ENCODE measurements around the gene BAD. TPM values are rescaled to one million over a fixed set of nuclear protein-coding genes. Genes with fewer than 3 reads are reported as not detected.

BAD gene
- polyA plus RNA-seq, 2 of the 4 experiments (the other 2 are of a cell fraction), result 33.7 to 68.4 TPM

GRCh38 chr11:64245401-64245796, 39.1 kb downstream of the BAD start:
- no peak for FAIRE-seq
- CTCF ChIA-PET, result interaction anchor here (0.9 to 12.2 kb wide), 7 partner anchors 13 to 110 kb away, joined by 3 to 220 read pairs (median 6); partner anchors contain the start of genes BAD, CATSPERZ and ESRRA

GRCh38 chr11:64244966-64245365, 39.5 kb downstream of the BAD start:
- no peak for ATAC-seq
- Histone ChIP-seq H3K4me2 (peak overlapping the region; percentile 100), H3K4me1 (peaks cover 43% of the 10 kb centered on the region), H3K9me3 (no peaks in the 10 kb centered on the region), H3K27ac (peak overlapping the region; percentile 99 to 100), H3K4me3 (peak overlapping the region; percentile 84)
- CTCF ChIA-PET, result interaction anchor here (0.9 to 12.2 kb wide), 5 partner anchors 20 to 110 kb away, joined by 3 to 220 read pairs (median 6); partner anchors contain the start of genes CATSPERZ and ESRRA
- no peak for DNase-seq (ENCODE audit: low read depth in 1 of 2, low spot score in 1 of 2)
- WGBS (ENCODE audit: missing lambda C conversion rate), result 33% methylated on average over 4 of the region's 6 CpGs
- FAIRE-seq, result no peak
- TF ChIP-seq HDAC2 (IDR thresholded peaks at IDR 0.05) (no peak), CHD4 (IDR thresholded peaks at IDR 0.05; ENCODE audit: borderline replicate concordance) (no peak), PHF8 (IDR thresholded peaks at IDR 0.05; ENCODE audit: borderline replicate concordance, low read depth) (no peak), ZC3H11A (IDR thresholded peaks at IDR 0.05) (0 out of 2 replicates have a peak, but pooled peaks have one; percentile 9), JUN (IDR thresholded peaks at IDR 0.05) (0 out of 5 replicates have a peak, but pooled peaks of 1 of the 2 experiments have one; percentile 16), KDM5A (IDR thresholded peaks at IDR 0.05) (no peak), CTCF (IDR thresholded peaks at IDR 0.05) (no peak)
- POLR2A ChIA-PET, result interaction anchor here (0.6 to 6.0 kb wide), 5 partner anchors 25 to 108 kb away, joined by 3 to 53 read pairs (median 10); partner anchors contain the start of genes ESRRA and STIP1

More at GRCh38 chr11:64245401-64245796, 39.1 kb downstream of the BAD start:
- Histone ChIP-seq H3K27ac (peak overlapping the region; percentile 99 to 100), H3K4me3 (peak overlapping the region; percentile 84), H3K4me2 (peak overlapping the region; percentile 100), H3K9me3 (no peaks in the 10 kb centered on the region), H3K4me1 (peaks cover 40% of the 10 kb centered on the region)
- ATAC-seq (no peak), DNase-seq (ENCODE audit: low read depth in 1 of 2, low spot score in 1 of 2) (no peak)
- TF ChIP-seq PHF8 (IDR thresholded peaks at IDR 0.05; ENCODE audit: borderline replicate concordance, low read depth) (no peak), HOXA7 (CRISPR knock-in tag; IDR thresholded peaks at IDR 0.05) (0 out of 2 replicates have a peak, but pooled peaks have one; percentile 35)
- POLR2A ChIA-PET, result interaction anchor here (0.6 to 6.0 kb wide), 7 partner anchors 25 to 107 kb away, joined by 3 to 53 read pairs (median 3); partner anchors contain the start of genes ESRRA and STIP1
- 0% methylated on average over 4 of the region's 6 CpGs for WGBS (ENCODE audit: missing lambda C conversion rate)

- TF ChIP-seq ZFP36 (IDR thresholded peaks at IDR 0.05; ENCODE audit: borderline replicate concordance, partially characterized antibody) (no peak), HOXB5 (CRISPR knock-in tag; IDR thresholded peaks at IDR 0.05) (no peak), FOSL2 (IDR thresholded peaks at IDR 0.05) (no peak), FOSL2 (CRISPR knock-in tag; IDR thresholded peaks at IDR 0.05) (no peak), ESRRA (IDR thresholded peaks at IDR 0.05; ENCODE audit: borderline replicate concordance, low read length) (no peak), NFE2L2 (conservative IDR thresholded peaks at IDR 0.05; ENCODE audit: low read length) (no peak), E2F6 (IDR thresholded peaks at IDR 0.05; ENCODE audit: borderline replicate concordance, low read depth) (no peak), TFCP2L1 (CRISPR knock-in tag; IDR thresholded peaks at IDR 0.05) (no peak), KDM5A (IDR thresholded peaks at IDR 0.05) (no peak), MAZ (IDR thresholded peaks at IDR 0.05; ENCODE audit: borderline replicate concordance, low read depth, low read length) (no peak), RCOR1 (IDR thresholded peaks at IDR 0.05; ENCODE audit: low read depth, low read length) (no peak), CEBPB (IDR thresholded peaks at IDR 0.05) (no peak), RARB (CRISPR knock-in tag; IDR thresholded peaks at IDR 0.05) (no peak), JUNB (IDR thresholded peaks at IDR 0.05) (no peak), HDAC2 (IDR thresholded peaks at IDR 0.05) (no peak), POLR2AphosphoS2 (conservative IDR thresholded peaks at IDR 0.05; ENCODE audit: low read length) (no peak), MAFK (IDR thresholded peaks at IDR 0.05; ENCODE audit: partially characterized antibody) (no peak), FOXS1 (CRISPR knock-in tag; IDR thresholded peaks at IDR 0.05) (no peak), HOXA7 (CRISPR knock-in tag; IDR thresholded peaks at IDR 0.05) (no peak), CHD2 (IDR thresholded peaks at IDR 0.05; ENCODE audit: low read length, partially characterized antibody) (no peak), EHMT2 (IDR thresholded peaks at IDR 0.05; ENCODE audit: low read depth) (no peak)
- CTCF ChIA-PET, result interaction anchor here (0.9 to 12.2 kb wide), 7 partner anchors 8 to 70 kb away, joined by 3 to 220 read pairs (median 5); partner anchors contain the start of genes BAD, CATSPERZ, ESRRA and GPR137
- no peak for FAIRE-seq
- no peak for DNase-seq (ENCODE audit: low read depth in 1 of 2, low spot score in 1 of 2)
- POLR2A ChIA-PET, result interaction anchor here (0.6 to 6.0 kb wide), 2 partner anchors 26 to 611 kb away, joined by 3 to 53 read pairs; no protein-coding TSS in a partner anchor
- ATAC-seq, result no peak
- Histone ChIP-seq H3K4me1 (peaks cover 44% of the 10 kb centered on the region), H3K4me2 (peak overlapping the region; percentile 100), H3K27ac (peak overlapping the region in 1 of 2 experiments; percentile 99; a peak in 3 of 6 replicates), H3K4me3 (no peak overlapping the region), H3K9me3 (no peaks in the 10 kb centered on the region)
- 40% methylated on average over 5 of the region's 5 CpGs for WGBS (ENCODE audit: missing lambda C conversion rate)
These were observed 40.4 kb downstream of the BAD start for GRCh38 chr11:64244107-64244506.

All from A549 (cell line).